HEK293 (cell line): ENCODE measurements around the gene TMEM222.

Experiments
- CTCF ChIA-PET: fragments of 350-600 bp; formaldehyde crosslinking; extraction: SDS; loops from one replicate; lab custom pipeline; 2021; ENCODE audit warnings: antibody characterized with exemption; lab: Yijun Ruan, JAX
- POLR2A ChIA-PET: fragments of 300-600 bp; formaldehyde crosslinking; extraction: SDS; loops from one replicate; lab custom pipeline; 2020; ENCODE audit warnings: antibody characterized with exemption, inconsistent platforms; lab: Yijun Ruan, JAX
- H3K27ac ChIP-seq: fragments of 200-500 bp; sonication (Bioruptor generic); 2 replicates; pipeline ENCODE4 v1.5.1; 2014; ENCODE audit warnings: low read depth, low read length, control low read depth, inconsistent platforms; ENCODE audit errors: extremely low read depth
- H3K36me3 ChIP-seq, 2 experiments: fragments of 200-500 bp in 1 of 2; sonication (Bioruptor generic) in 1 of 2; 1 replicate in 1 of 2; 2 replicates in 1 of 2; pipeline ENCODE4 v1.5.1; 2014 to 2017; ENCODE audit warnings: inconsistent platforms in 2 of 2, low read length in 2 of 2; ENCODE audit not compliant: control insufficient read depth in 2 of 2, insufficient read depth in 1 of 2
- H3K4me1 ChIP-seq: fragments of 200-500 bp; sonication (Bioruptor generic); 2 replicates; pipeline ENCODE4 v1.5.1; 2014; ENCODE audit warnings: mild to moderate bottlenecking, low read length, inconsistent platforms; ENCODE audit not compliant: control insufficient read depth, insufficient read depth
- H3K4me3 ChIP-seq: 2 replicates; pipeline ENCODE4 v1.5.1; 2011; ENCODE audit warnings: low read depth, mild to moderate bottlenecking, control low read depth, low read length, moderate library complexity
- H3K9me3 ChIP-seq: fragments of 200-500 bp; sonication (Bioruptor generic); 2 replicates; pipeline ENCODE4 v1.5.1; 2014; ENCODE audit warnings: low read depth, low read length, inconsistent platforms; ENCODE audit not compliant: control insufficient read depth, insufficient read depth
- GLI2 ChIP-seq: fragments of 450-650 bp; formaldehyde crosslinking; IDR thresholded peaks from 2 replicates; pipeline ENCODE4; 2017; ENCODE audit warnings: missing biosample characterization, missing genetic modification characterization, low read depth, borderline replicate concordance
- GLIS1 ChIP-seq: fragments of 450-650 bp; formaldehyde crosslinking; IDR thresholded peaks from 2 replicates; pipeline ENCODE4 v1.5.1; 2016; ENCODE audit warnings: missing biosample characterization, missing genetic modification characterization
- KLF8 ChIP-seq: fragments of 450-650 bp; formaldehyde crosslinking; IDR thresholded peaks from 2 replicates; pipeline ENCODE4 v1.5.1; 2016; ENCODE audit warnings: missing biosample characterization, missing genetic modification characterization
- PBX3 ChIP-seq: sonication (generic); formaldehyde crosslinking; IDR thresholded peaks from 2 replicates; pipeline ENCODE4 v1.8.1; 2022; ENCODE audit warnings: mild to moderate bottlenecking, moderate library complexity, missing genetic modification reagents
- ZBTB17 ChIP-seq: fragments of 450-650 bp; formaldehyde crosslinking; IDR thresholded peaks from 2 replicates; pipeline ENCODE4 v1.5.1; 2016; ENCODE audit warnings: missing biosample characterization, missing genetic modification characterization
- ZBTB44 ChIP-seq: fragments of 450-650 bp; IDR thresholded peaks from 2 replicates; pipeline ENCODE4 v1.5.1; 2018; ENCODE audit warnings: missing biosample characterization, mild to moderate bottlenecking, missing genetic modification characterization
- ZBTB48 ChIP-seq: fragments of 450-650 bp; formaldehyde crosslinking; IDR thresholded peaks from 2 replicates; pipeline ENCODE4 v1.5.1; 2016; ENCODE audit warnings: missing biosample characterization, missing genetic modification characterization
- ZFP41 ChIP-seq: fragments of 450-650 bp; formaldehyde crosslinking; IDR thresholded peaks from 2 replicates; pipeline ENCODE4 v1.5.1; 2016; ENCODE audit warnings: missing biosample characterization, missing genetic modification characterization, borderline replicate concordance
- ZFP69B ChIP-seq: fragments of 450-650 bp; formaldehyde crosslinking; IDR thresholded peaks from 2 replicates; pipeline ENCODE4 v1.5.1; 2016; ENCODE audit warnings: missing biosample characterization, missing genetic modification characterization
- ZIC2 ChIP-seq: fragments of 450-650 bp; formaldehyde crosslinking; IDR thresholded peaks from 2 replicates; pipeline ENCODE4 v1.5.1; 2016; ENCODE audit warnings: missing biosample characterization, missing genetic modification characterization
- ZNF211 ChIP-seq: fragments of 450-650 bp; formaldehyde crosslinking; IDR thresholded peaks from 2 replicates; pipeline ENCODE4 v1.5.1; 2016; ENCODE audit warnings: low read depth, missing biosample characterization, missing genetic modification characterization
- ZNF292 ChIP-seq: fragments of 450-650 bp; formaldehyde crosslinking; IDR thresholded peaks from 2 replicates; pipeline ENCODE4 v1.5.1; 2016; ENCODE audit warnings: low read depth, missing biosample characterization, missing genetic modification characterization, borderline replicate concordance
- ZNF302 ChIP-seq: fragments of 450-650 bp; formaldehyde crosslinking; IDR thresholded peaks from 2 replicates; pipeline ENCODE4 v1.5.1; 2016; ENCODE audit warnings: missing biosample characterization, missing genetic modification characterization, low read depth
- ZNF433 ChIP-seq: fragments of 450-650 bp; formaldehyde crosslinking; IDR thresholded peaks from 2 replicates; pipeline ENCODE4 v1.5.1; 2016; ENCODE audit warnings: missing biosample characterization, missing genetic modification characterization, low read depth
- ZNF747 ChIP-seq: fragments of 450-650 bp; formaldehyde crosslinking; IDR thresholded peaks from 2 replicates; pipeline ENCODE4 v1.5.1; 2016; ENCODE audit warnings: missing biosample characterization, missing genetic modification characterization
- ZNF830 ChIP-seq: fragments of 450-650 bp; IDR thresholded peaks from 2 replicates; pipeline ENCODE4 v1.5.0; 2018; ENCODE audit warnings: missing biosample characterization, missing genetic modification characterization, low read depth, mild to moderate bottlenecking, moderate library complexity
- TF ChIP-seq, protein P1 (sequence below): fragments of 450-650 bp; formaldehyde crosslinking; IDR thresholded peaks from 2 replicates; pipeline ENCODE4 v1.5.0; 2017; ENCODE audit warnings: missing biosample characterization, missing genetic modification characterization, borderline replicate concordance
- TF ChIP-seq, protein P2 (sequence below): fragments of 450-650 bp; formaldehyde crosslinking; IDR thresholded peaks from 2 replicates; pipeline ENCODE4 v1.5.1; 2016; ENCODE audit warnings: missing biosample characterization, missing genetic modification characterization, low read depth
- TF ChIP-seq, protein P3 (sequence below): fragments of 450-650 bp; formaldehyde crosslinking; IDR thresholded peaks from 2 replicates; pipeline ENCODE4 v1.5.1; 2016; ENCODE audit warnings: missing biosample characterization, missing genetic modification characterization
- TF ChIP-seq, protein P4 (sequence below): fragments of 450-650 bp; formaldehyde crosslinking; IDR thresholded peaks from 2 replicates; pipeline ENCODE4 v1.5.1; 2017; ENCODE audit warnings: missing biosample characterization, missing genetic modification characterization
- TF ChIP-seq, protein P5 (sequence below): fragments of 450-650 bp; formaldehyde crosslinking; IDR thresholded peaks from 2 replicates; pipeline ENCODE4 v1.5.1; 2016; ENCODE audit warnings: missing biosample characterization, missing genetic modification characterization, borderline replicate concordance
- TF ChIP-seq, protein P6 (sequence below): fragments of 450-650 bp; formaldehyde crosslinking; IDR thresholded peaks from 2 replicates; pipeline ENCODE4 v1.5.1; 2016; ENCODE audit warnings: missing biosample characterization, missing genetic modification characterization

TMEM222 gene

GRCh38 chr1:27300341-27301051, 21.5 kb upstream of the TMEM222 start:
- Histone ChIP-seq H3K9me3 (no peaks in the 10 kb centered on the region), H3K36me3 (peaks cover 9 to 96% of the 10 kb centered on the region in 2 experiments; a peak in 2 of 3 replicates), H3K4me1 (no peaks in the 10 kb centered on the region), H3K4me3 (no peak overlapping the region), H3K27ac (no peak overlapping the region)
- ChIA-PET CTCF (interaction anchor here (0.6 to 9.8 kb wide), 32 partner anchors 11 to 679 kb away, joined by 3 to 202 read pairs (median 6); partner anchors contain the start of genes AHDC1, CD164L2, GPR3 and MAP3K6), POLR2A (interaction anchor here (0.6 to 1.4 kb wide), 3 partner anchors 65 to 198 kb away, joined by 3 to 5 read pairs (median 3); no protein-coding TSS in a partner anchor)
- TF ChIP-seq, protein P1, sequence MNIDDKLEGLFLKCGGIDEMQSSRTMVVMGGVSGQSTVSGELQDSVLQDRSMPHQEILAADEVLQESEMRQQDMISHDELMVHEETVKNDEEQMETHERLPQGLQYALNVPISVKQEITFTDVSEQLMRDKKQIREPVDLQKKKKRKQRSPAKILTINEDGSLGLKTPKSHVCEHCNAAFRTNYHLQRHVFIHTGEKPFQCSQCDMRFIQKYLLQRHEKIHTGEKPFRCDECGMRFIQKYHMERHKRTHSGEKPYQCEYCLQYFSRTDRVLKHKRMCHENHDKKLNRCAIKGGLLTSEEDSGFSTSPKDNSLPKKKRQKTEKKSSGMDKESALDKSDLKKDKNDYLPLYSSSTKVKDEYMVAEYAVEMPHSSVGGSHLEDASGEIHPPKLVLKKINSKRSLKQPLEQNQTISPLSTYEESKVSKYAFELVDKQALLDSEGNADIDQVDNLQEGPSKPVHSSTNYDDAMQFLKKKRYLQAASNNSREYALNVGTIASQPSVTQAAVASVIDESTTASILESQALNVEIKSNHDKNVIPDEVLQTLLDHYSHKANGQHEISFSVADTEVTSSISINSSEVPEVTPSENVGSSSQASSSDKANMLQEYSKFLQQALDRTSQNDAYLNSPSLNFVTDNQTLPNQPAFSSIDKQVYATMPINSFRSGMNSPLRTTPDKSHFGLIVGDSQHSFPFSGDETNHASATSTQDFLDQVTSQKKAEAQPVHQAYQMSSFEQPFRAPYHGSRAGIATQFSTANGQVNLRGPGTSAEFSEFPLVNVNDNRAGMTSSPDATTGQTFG, result no peak
- no peak for TF ChIP-seq ZNF747
- TF ChIP-seq, protein P2, sequence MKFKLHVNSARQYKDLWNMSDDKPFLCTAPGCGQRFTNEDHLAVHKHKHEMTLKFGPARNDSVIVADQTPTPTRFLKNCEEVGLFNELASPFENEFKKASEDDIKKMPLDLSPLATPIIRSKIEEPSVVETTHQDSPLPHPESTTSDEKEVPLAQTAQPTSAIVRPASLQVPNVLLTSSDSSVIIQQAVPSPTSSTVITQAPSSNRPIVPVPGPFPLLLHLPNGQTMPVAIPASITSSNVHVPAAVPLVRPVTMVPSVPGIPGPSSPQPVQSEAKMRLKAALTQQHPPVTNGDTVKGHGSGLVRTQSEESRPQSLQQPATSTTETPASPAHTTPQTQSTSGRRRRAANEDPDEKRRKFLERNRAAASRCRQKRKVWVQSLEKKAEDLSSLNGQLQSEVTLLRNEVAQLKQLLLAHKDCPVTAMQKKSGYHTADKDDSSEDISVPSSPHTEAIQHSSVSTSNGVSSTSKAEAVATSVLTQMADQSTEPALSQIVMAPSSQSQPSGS (tag by site-specific recombination), result no peak
- TF ChIP-seq KLF8 (tag by site-specific recombination), result peak; percentile 25; the same call in 1 of the 2 replicates
- no peak for TF ChIP-seq ZNF211 (tag by site-specific recombination)
- no peak for TF ChIP-seq GLI2
- TF ChIP-seq ZFP69B (tag by site-specific recombination), result no peak
- peak; percentile 100 for TF ChIP-seq ZIC2 (tag by site-specific recombination)
- TF ChIP-seq ZNF830, result no peak
- TF ChIP-seq GLIS1 (tag by site-specific recombination), result peak; percentile 93
- no peak for TF ChIP-seq PBX3
- peak; percentile 75 for TF ChIP-seq ZBTB17 (tag by site-specific recombination)
- TF ChIP-seq, protein P3, sequence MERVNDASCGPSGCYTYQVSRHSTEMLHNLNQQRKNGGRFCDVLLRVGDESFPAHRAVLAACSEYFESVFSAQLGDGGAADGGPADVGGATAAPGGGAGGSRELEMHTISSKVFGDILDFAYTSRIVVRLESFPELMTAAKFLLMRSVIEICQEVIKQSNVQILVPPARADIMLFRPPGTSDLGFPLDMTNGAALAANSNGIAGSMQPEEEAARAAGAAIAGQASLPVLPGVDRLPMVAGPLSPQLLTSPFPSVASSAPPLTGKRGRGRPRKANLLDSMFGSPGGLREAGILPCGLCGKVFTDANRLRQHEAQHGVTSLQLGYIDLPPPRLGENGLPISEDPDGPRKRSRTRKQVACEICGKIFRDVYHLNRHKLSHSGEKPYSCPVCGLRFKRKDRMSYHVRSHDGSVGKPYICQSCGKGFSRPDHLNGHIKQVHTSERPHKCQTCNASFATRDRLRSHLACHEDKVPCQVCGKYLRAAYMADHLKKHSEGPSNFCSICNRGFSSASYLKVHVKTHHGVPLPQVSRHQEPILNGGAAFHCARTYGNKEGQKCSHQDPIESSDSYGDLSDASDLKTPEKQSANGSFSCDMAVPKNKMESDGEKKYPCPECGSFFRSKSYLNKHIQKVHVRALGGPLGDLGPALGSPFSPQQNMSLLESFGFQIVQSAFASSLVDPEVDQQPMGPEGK, result peak; percentile 54
- peak; percentile 35; the same call in 1 of the 2 replicates for TF ChIP-seq ZBTB44 (tag by site-specific recombination)
- TF ChIP-seq ZBTB48, result peak; percentile 77
- no peak for TF ChIP-seq ZNF433 (tag by site-specific recombination)
- no peak for TF ChIP-seq ZNF302 (tag by site-specific recombination)
- no peak for TF ChIP-seq ZNF292 (tag by site-specific recombination)
- TF ChIP-seq, protein P4, sequence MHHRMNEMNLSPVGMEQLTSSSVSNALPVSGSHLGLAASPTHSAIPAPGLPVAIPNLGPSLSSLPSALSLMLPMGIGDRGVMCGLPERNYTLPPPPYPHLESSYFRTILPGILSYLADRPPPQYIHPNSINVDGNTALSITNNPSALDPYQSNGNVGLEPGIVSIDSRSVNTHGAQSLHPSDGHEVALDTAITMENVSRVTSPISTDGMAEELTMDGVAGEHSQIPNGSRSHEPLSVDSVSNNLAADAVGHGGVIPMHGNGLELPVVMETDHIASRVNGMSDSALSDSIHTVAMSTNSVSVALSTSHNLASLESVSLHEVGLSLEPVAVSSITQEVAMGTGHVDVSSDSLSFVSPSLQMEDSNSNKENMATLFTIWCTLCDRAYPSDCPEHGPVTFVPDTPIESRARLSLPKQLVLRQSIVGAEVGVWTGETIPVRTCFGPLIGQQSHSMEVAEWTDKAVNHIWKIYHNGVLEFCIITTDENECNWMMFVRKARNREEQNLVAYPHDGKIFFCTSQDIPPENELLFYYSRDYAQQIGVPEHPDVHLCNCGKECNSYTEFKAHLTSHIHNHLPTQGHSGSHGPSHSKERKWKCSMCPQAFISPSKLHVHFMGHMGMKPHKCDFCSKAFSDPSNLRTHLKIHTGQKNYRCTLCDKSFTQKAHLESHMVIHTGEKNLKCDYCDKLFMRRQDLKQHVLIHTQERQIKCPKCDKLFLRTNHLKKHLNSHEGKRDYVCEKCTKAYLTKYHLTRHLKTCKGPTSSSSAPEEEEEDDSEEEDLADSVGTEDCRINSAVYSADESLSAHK (tag by site-specific recombination), result no peak
- TF ChIP-seq, protein P5, sequence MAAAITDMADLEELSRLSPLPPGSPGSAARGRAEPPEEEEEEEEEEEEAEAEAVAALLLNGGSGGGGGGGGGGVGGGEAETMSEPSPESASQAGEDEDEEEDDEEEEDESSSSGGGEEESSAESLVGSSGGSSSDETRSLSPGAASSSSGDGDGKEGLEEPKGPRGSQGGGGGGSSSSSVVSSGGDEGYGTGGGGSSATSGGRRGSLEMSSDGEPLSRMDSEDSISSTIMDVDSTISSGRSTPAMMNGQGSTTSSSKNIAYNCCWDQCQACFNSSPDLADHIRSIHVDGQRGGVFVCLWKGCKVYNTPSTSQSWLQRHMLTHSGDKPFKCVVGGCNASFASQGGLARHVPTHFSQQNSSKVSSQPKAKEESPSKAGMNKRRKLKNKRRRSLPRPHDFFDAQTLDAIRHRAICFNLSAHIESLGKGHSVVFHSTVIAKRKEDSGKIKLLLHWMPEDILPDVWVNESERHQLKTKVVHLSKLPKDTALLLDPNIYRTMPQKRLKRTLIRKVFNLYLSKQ, result no peak
- no peak for TF ChIP-seq ZFP41 (tag by site-specific recombination)
- TF ChIP-seq, protein P6, sequence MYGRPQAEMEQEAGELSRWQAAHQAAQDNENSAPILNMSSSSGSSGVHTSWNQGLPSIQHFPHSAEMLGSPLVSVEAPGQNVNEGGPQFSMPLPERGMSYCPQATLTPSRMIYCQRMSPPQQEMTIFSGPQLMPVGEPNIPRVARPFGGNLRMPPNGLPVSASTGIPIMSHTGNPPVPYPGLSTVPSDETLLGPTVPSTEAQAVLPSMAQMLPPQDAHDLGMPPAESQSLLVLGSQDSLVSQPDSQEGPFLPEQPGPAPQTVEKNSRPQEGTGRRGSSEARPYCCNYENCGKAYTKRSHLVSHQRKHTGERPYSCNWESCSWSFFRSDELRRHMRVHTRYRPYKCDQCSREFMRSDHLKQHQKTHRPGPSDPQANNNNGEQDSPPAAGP (tag by site-specific recombination), result peak; percentile 30; the same call in 1 of the 2 replicates
